Fibroblast of villous mesenchyme (primary cell): ENCODE measurements around the gene FNIP1. TPM values are rescaled to one million over a fixed set of nuclear protein-coding genes. Genes with fewer than 3 reads are reported as not detected.

Experiments used
- DNase-seq: peaks from one replicate; pipeline ENCODE4 v3.0.0-alpha.2; 2010; ENCODE audit warnings: low read depth
- H3K4me3 ChIP-seq: 2 replicates; pipeline ENCODE4 v1.5.1; 2011; ENCODE audit warnings: low read depth, mild to moderate bottlenecking, low read length
- CTCF ChIP-seq: IDR thresholded peaks from 2 replicates; pipeline ENCODE4 v1.5.1; 2012; ENCODE audit warnings: low read depth, mild to moderate bottlenecking, low read length; ENCODE audit not compliant: insufficient read depth
- total RNA-seq: library from RNA; depleted of rRNA; stranded (reverse); fragments of >200 nt; gene quantifications from 2 replicates; pipeline ENCODE4 v1.2.3, GENCODE V29; 2012

The FNIP1 gene
- total RNA-seq, 1 donor: 67.8 TPM

- no peak for TF ChIP-seq CTCF
- DNase-seq: no peak
- H3K4me3 ChIP-seq: no peak overlapping the region
These were observed 137.5 kb downstream of the FNIP1 start for GRCh38 chr5:131659290-131659689.

- TF ChIP-seq CTCF: no peak
- no peak for DNase-seq
- H3K4me3 ChIP-seq: no peak overlapping the region
These were observed 142.0 kb downstream of the FNIP1 start for GRCh38 chr5:131654776-131655175.

GRCh38 chr5:131654309-131654708, 142.5 kb downstream of the FNIP1 start:
- H3K4me3 ChIP-seq: no peak overlapping the region
- no peak for DNase-seq
- TF ChIP-seq CTCF: no peak

- no peak for DNase-seq
- TF ChIP-seq CTCF: no peak
- no peak overlapping the region for H3K4me3 ChIP-seq
These were observed 147.7 kb downstream of the FNIP1 start for GRCh38 chr5:131649161-131649560.

GRCh38 chr5:131647048-131647769, 149.6 kb downstream of the FNIP1 start:
- no peak overlapping the region for H3K4me3 ChIP-seq
- TF ChIP-seq CTCF: no peak
- DNase-seq: no peak

GRCh38 chr5:131644822-131645221, 152.0 kb downstream of the FNIP1 start:
- DNase-seq: no peak
- H3K4me3 ChIP-seq: no peak overlapping the region
- no peak for TF ChIP-seq CTCF

GRCh38 chr5:131644370-131644769, 152.4 kb downstream of the FNIP1 start:
- no peak for TF ChIP-seq CTCF
- no peak for DNase-seq
- H3K4me3 ChIP-seq: no peak overlapping the region
